Measurements from ENCODE around the gene AXIN1.
"Not testable (repeated sequence)": the region's sequence is repeated elsewhere in the genome, so short reads cannot be mapped to it uniquely, and the experiment has no call there.

Gene AXIN1, protein sequence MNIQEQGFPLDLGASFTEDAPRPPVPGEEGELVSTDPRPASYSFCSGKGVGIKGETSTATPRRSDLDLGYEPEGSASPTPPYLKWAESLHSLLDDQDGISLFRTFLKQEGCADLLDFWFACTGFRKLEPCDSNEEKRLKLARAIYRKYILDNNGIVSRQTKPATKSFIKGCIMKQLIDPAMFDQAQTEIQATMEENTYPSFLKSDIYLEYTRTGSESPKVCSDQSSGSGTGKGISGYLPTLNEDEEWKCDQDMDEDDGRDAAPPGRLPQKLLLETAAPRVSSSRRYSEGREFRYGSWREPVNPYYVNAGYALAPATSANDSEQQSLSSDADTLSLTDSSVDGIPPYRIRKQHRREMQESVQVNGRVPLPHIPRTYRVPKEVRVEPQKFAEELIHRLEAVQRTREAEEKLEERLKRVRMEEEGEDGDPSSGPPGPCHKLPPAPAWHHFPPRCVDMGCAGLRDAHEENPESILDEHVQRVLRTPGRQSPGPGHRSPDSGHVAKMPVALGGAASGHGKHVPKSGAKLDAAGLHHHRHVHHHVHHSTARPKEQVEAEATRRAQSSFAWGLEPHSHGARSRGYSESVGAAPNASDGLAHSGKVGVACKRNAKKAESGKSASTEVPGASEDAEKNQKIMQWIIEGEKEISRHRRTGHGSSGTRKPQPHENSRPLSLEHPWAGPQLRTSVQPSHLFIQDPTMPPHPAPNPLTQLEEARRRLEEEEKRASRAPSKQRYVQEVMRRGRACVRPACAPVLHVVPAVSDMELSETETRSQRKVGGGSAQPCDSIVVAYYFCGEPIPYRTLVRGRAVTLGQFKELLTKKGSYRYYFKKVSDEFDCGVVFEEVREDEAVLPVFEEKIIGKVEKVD

DNA sequence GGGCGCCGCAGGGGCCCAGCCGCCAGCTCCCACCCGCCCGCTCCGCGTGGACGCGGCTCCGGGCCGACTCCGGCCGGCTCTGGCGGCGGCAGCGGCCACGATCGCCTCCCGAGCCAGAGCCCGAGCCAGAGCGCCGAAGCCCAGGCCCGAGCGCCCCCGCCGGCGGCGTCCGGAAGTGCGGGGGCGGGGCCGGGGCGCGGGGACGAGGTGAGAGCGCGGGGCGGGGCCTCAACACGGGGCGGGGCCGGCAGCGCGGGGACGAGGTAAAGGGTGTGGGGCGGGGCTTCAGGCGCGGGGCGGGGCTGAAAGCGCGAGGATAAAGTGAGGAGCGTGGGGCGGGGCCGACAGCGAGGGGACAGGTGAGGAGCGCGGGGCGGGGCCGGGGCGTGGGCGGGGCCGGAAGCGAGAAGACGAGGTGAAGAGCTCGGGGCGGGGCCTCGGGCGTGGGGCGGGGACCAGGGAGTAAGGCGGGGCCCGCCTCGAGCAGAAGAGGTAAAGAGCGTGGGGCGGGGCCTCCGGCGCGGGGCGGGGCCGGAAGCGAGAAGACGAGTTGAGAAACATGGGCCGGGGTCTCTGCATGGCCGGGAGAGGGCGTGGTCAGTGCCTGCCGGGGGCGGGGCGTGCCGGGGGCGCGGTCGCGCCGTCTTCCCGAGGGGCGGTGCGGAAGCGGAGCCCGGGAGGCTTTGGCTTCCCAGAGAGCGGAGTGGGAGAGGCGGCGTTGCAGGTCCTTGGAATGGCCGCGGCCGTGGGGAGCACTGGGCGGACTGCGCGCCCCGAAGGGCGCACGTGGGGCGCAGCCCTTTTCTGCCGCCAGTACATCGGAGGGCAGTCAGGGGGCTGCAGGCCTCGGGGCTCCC, at the start of gene AXIN1:
AXIN1 (minus strand) TSS at position 177 of the 857 bp plus-strand sequence. CDS start 5,698 bp downstream, outside the sequence.
- peak; percentile 98 for DNase-seq (ENCODE audit: low spot score)

- DNase-seq (ENCODE audit: low spot score) = peak; percentile 87
Measured at GRCh38 chr16:401468-402348, 49.2 kb upstream of the AXIN1 start, which contains the start of gene DECR2. Gene DECR2 (plus strand): TSS chr16:401885. CDS start chr16:401964, 79 bp downstream.

- no peak for DNase-seq (ENCODE audit: low spot score)
Measured at GRCh38 chr16:400061-400591, 47.6 kb upstream of the AXIN1 start.

DNA sequence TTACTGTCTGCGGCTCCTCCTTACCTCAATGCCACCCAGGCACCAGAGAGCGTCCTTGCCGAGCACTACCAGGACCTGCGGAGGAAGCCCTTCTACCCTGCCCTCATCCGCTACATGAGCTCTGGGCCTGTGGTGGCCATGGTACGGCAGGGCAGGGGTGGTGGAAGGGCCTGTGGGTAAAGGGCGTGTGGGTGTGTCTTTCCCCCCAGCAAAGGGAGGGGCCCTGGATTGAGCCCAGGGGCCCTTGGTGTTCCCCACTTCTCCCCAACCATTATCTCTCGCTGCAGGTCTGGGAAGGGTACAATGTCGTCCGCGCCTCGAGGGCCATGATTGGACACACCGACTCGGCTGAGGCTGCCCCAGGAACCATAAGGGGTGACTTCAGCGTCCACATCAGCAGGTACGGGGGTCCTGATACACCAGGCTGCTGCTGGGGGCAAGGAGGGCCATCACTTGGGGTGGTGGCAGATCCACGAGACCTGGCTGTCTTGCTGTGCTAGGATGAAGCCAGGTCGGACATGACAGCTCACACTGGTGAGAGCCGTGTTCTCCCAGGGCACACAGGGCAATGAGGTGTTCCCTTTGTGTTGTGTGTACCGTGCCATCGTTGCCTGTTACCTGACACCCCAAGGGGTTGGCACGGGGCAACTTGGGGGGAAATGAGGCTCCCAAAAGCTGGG, 47.0 kb upstream of the AXIN1 start:
- no peak for DNase-seq (ENCODE audit: low spot score)

GRCh38 chr16:398561-399339, 46.2 kb upstream of the AXIN1 start:
- no peak for DNase-seq (ENCODE audit: low spot score)

- DNase-seq (ENCODE audit: low spot score) = peak; percentile 63
Measured at GRCh38 chr16:397736-398332, 45.3 kb upstream of the AXIN1 start.

- DNase-seq (ENCODE audit: low spot score) = peak; percentile 30
Measured at GRCh38 chr16:397135-397661, 44.7 kb upstream of the AXIN1 start, which contains the start of gene NME4. Gene NME4 (plus strand): TSS chr16:397199. CDS start chr16:397223, 24 bp downstream.

- DNase-seq (ENCODE audit: low spot score) = peak; percentile 41
Measured at GRCh38 chr16:396605-397004, 44.1 kb upstream of the AXIN1 start.

- DNase-seq (ENCODE audit: low spot score) = no peak
Measured at GRCh38 chr16:396199-396598, 43.7 kb upstream of the AXIN1 start.

- DNase-seq (ENCODE audit: low spot score) = no peak
Measured at GRCh38 chr16:392450-393030, 40.0 kb upstream of the AXIN1 start.

DNA sequence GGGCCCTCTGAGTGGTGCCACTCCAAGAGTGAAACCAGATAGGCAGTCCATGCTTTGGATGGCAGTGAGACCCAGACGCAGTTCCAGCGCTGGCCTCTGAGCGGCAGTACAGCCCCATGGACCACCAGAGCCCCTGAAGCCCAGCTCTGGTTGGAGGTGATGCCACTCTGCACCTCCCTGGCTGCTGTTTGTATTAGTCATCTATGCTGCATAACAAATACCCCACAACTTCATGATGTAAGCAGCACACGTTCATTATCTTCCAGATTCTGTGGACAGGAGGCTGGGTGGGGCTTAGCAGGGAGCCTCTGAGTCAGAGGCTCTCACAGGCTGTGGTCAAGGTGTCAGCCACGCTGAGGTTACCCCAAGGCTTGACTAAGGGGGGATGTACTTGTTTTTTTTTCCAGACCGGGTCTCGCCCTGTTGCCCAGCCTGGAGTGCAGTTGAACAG, 39.4 kb upstream of the AXIN1 start:
- peak; percentile 96 for DNase-seq (ENCODE audit: low spot score)

DNA sequence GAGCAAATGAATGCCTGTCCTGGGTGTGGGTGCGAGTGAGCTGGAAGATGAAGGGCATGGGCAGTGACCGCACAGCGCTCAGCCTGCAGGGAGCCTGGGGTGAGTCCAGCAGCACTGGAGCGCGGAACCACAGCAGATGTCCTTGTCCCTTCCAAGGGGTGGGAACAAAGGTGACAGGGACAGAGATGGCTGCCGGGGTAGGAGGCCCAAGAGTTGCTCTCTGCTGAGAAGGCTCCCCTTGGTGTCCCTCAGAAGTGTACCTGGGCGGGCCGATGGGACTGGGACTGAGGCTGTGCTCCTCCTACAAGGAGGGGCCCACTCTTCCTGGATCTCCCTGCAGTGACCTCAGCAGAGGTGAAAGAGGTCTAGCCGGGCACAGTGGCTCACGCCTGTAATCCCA, 36.8 kb upstream of the AXIN1 start:
- DNase-seq (ENCODE audit: low spot score) = peak; percentile 32

DNA sequence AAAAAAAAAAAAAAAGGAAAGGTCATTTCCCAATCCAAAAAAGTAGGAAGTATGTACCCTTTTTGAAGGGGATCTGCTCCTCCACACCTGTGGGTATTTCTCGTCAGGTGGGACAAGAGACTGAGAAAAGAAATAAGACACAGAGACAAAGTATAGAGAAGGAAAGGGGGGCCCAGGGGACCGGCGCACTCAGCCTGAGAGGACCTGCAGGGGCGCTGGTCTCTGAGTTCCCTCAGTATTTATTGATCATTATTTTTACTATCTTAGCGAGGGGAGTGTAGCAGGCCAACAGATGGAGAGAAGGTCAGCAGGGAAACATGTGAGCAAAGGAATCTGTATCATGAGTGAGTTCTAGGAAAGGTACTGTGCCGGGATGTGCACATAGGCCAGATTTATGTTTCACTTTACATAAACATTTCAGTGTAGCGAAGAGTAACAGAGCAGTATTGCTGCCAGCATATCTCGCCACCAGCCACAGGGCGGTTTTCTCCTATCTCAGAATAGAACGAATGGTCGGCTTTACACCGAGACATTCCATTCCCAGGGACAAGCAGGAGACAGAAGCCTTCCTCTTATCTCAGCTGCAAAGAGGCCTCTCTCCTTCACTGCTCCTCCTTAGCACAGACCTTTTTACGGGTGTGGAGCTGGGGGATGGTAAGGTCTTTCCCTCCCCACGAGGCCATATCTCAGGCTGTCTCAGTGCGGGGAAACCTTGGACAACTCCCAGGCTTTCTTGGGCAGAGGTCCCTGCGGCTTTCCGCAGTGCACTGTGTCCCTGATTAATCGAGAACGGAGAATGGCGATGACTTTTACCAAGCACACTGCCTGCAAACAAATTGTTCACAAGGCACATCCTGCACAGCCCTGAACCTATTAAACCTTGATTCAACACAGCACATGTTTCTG, 35.5 kb upstream of the AXIN1 start:
- not testable (repeated sequence) for DNase-seq (ENCODE audit: low spot score)

GRCh38 chr16:386641-387156, 34.2 kb upstream of the AXIN1 start:
- no peak for DNase-seq (ENCODE audit: low spot score)

DNA sequence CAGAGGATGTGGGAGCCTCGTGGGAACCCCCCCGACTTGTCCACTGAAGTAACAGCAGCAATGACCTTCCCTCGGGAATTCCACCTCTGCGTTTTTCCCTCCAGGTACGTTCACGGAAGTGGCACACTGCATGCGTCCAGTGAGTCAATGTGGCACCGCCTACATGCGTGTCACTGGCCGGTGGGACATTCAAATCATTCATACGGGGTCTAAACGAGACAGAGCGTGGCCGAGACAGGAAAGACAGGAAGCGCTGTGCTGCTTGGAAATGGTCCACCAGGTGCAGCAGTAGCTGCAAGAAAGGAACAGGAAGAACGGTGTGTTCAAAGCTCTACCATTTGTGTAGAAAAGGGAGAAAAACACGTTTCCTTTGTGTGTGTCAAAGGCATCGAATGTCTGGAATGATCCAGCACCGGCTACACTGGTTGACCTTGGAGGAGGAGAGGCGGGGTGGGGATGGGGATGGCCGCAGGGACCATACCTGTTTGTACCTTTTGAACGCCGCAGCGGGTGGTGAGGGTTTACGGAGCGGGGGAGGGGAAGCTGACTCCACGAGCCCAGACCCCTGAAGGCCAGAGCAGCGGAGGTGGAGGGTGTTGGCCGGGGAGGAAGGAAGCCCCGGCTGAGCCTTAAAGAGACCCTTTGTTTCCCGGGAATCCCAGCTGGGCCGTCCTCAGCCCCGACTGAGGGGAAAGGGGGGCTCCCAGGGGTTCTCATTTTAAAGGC, 31.0 kb upstream of the AXIN1 start:
- peak; percentile 92 for DNase-seq (ENCODE audit: low spot score)

Data from kidney tubule cell (primary cell).